ENCODE measurements around the gene MRPL27. TPM values are rescaled to one million over a fixed set of nuclear protein-coding genes. Genes with fewer than 3 reads are reported as not detected.

Gene MRPL27
- total RNA-seq, 2 experiments from 2014 or later, result 62.9 to 71.4 TPM

Other genes starting within 250 kb of the MRPL27 start
- under 1 TPM; 0.07 to 0.23 TPM for gene SAMD14, start 243.0 kb downstream of the MRPL27 start, total RNA-seq
- gene PPP1R9B, start 222.5 kb downstream of the MRPL27 start, total RNA-seq, result 100 to 1,000 TPM; 110 to 117 TPM
- gene SGCA, start 207.2 kb downstream of the MRPL27 start, total RNA-seq, result not detected
- under 1 TPM; 0.31 to 0.55 TPM for gene COL1A1, start 171.6 kb downstream of the MRPL27 start, total RNA-seq
- not detected for gene TMEM92, start 98.7 kb downstream of the MRPL27 start, total RNA-seq
- gene XYLT2, start 27.1 kb downstream of the MRPL27 start, total RNA-seq, result 10 to 100 TPM; 22.1 to 23.6 TPM
- 10 to 100 TPM; 19.9 to 21.8 TPM for gene EME1, start within 50 bp of the MRPL27 start, total RNA-seq
- 10 to 100 TPM; 60.8 to 68.5 TPM for gene LRRC59, start 24.3 kb upstream of the MRPL27 start, total RNA-seq
- gene ACSF2, start 53.0 kb upstream of the MRPL27 start, total RNA-seq, result 10 to 100 TPM; 24.5 to 31.4 TPM
- not detected for gene CHAD, start 95.7 kb upstream of the MRPL27 start, total RNA-seq
- gene RSAD1, start 105.7 kb upstream of the MRPL27 start, total RNA-seq, result 10 to 100 TPM; 22.5 to 25.1 TPM
- 1 to 10 TPM; 3.0 to 4.8 TPM for gene MYCBPAP, start 135.3 kb upstream of the MRPL27 start, total RNA-seq
- gene EPN3, start 159.6 kb upstream of the MRPL27 start, total RNA-seq, result not detected
- 1 to 10 TPM; 3.9 to 6.2 TPM for gene SPATA20, start 174.0 kb upstream of the MRPL27 start, total RNA-seq
- not detected for gene CACNA1G, start 187.5 kb upstream of the MRPL27 start, total RNA-seq